Gastrocnemius medialis (tissue), 4 donors: Measurements from ENCODE around the gene NTRK1. TPM values are rescaled to one million over a fixed set of nuclear protein-coding genes. Genes with fewer than 3 reads are reported as not detected.

ENCODE experiments used
- ATAC-seq, 2 donors: fragments of 150-250 bp; one replicate each; pipeline ENCODE4 v1.9.1; 2016
- DNase-seq, 2 donors: peaks; one replicate each; pipeline ENCODE4 v3.0.0-alpha.2; 2019
- H3K27ac ChIP-seq, 4 donors: fragments of 200-600 bp; sonication (generic); 1 replicate in 1 of 4; 2 replicates in 3 of 4; pipeline ENCODE4 v1.5.1; 2016 to 2018; ENCODE audit warnings: mild to moderate bottlenecking in 2 of 4, moderate library complexity in 1 of 4
- H3K27me3 ChIP-seq, 3 donors: fragments of 200-600 bp; sonication (generic) in 2 of 3; 1 replicate in 1 of 3; 2 replicates in 2 of 3; pipeline versions ENCODE4 v1.5.1 to v1.6.0; 2016 to 2019; ENCODE audit warnings: mild to moderate bottlenecking in 1 of 3, moderate library complexity in 1 of 3
- H3K36me3 ChIP-seq, 2 donors: fragments of 200-600 bp; sonication (generic) in 1 of 2; one replicate each; pipeline ENCODE4 v1.5.1; 2017 to 2018
- H3K4me1 ChIP-seq, 2 donors: fragments of 200-600 bp; sonication (generic) in 1 of 2; one replicate each; pipeline ENCODE4 v1.5.1; 2016 to 2017; ENCODE audit warnings: mild to moderate bottlenecking in 2 of 2
- H3K4me3 ChIP-seq, 4 donors: fragments of 200-600 bp; sonication (generic) in 3 of 4; 1 replicate in 1 of 4; 2 replicates in 3 of 4; pipeline ENCODE4 v1.5.1; 2016 to 2019; ENCODE audit warnings: mild to moderate bottlenecking in 2 of 4
- H3K9me3 ChIP-seq, 3 donors: fragments of 200-600 bp; sonication (generic) in 2 of 3; 1 replicate in 1 of 3; 2 replicates in 2 of 3; pipeline ENCODE4 v1.5.1; 2016 to 2019
- CTCF ChIP-seq, 5 experiments: fragments of 450-650 bp in 3 of 5; fragments of 200-600 bp in 2 of 5; sonication (generic) in 2 of 5; IDR thresholded peaks in 4 of 5; conservative IDR thresholded peaks in 1 of 5; 1 replicate in 4 of 5; 2 replicates in 1 of 5; pipeline ENCODE4 v1.5.1; 2016 to 2019; ENCODE audit warnings: antibody characterized with exemption in 5 of 5, mild to moderate bottlenecking in 3 of 5, moderate library complexity in 3 of 5
- POLR2A ChIP-seq, 2 donors: fragments of 450-650 bp; IDR thresholded peaks; one replicate each; pipeline ENCODE4 v1.6.1; 2017; ENCODE audit warnings: antibody characterized with exemption in 2 of 2, mild to moderate bottlenecking in 2 of 2, moderate library complexity in 2 of 2
- in situ Hi-C, 4 donors: fragments of 200-750 bp; cut with MboI; loops; one replicate each; pipeline versions ENCODE4 v1.15.0 to v1.8.0; 2017; ENCODE audit warnings: low sequenced_read_pairs in 4 of 4
- intact Hi-C: fragments of 100-400 bp; cut with DNase I; formaldehyde crosslinking; loops from one replicate; pipeline ENCODE4 v1.15.1; 2023; ENCODE audit warnings: low total_unique reads
- total RNA-seq, 4 donors: library from RNA; depleted of rRNA; stranded (reverse); fragments of >200 nt; gene quantifications; one replicate each; pipeline versions ENCODE4 v1.1.0 to v1.2.3, GENCODE V29; 2016

Gene NTRK1
- total RNA-seq, 4 donors from 2014 or later = 0.13 to 0.22 TPM; not detected in 2

- in situ Hi-C loops (loop anchor here in 2 of 4 donors (10.0 to 25.0 kb wide), 2 partner anchors 170 to 197 kb away; partner anchors contain the start of gene NES (in 1 of the 2)), intact Hi-C loops (no loop called here)
- ATAC-seq (no peak), DNase-seq (no peak)
- peaks cover 0 to 6% (median 0%) of the 10 kb centered on the region in 3 donors for H3K27me3 ChIP-seq
- H3K9me3 ChIP-seq = no peaks in the 10 kb centered on the region
- H3K4me1 ChIP-seq = no peaks in the 10 kb centered on the region
- H3K27ac ChIP-seq = no peak overlapping the region
- no peaks in the 10 kb centered on the region for H3K36me3 ChIP-seq
- H3K4me3 ChIP-seq = no peak overlapping the region
- no peak for TF ChIP-seq CTCF (IDR thresholded peaks at IDR 0.05 in 4 of 5, conservative IDR thresholded peaks at IDR 0.05 in 1 of 5)
- TF ChIP-seq POLR2A (IDR thresholded peaks at IDR 0.05) = no peak
These were observed 24.0 kb downstream of the NTRK1 start for GRCh38 chr1:156884560-156885184.

DNA sequence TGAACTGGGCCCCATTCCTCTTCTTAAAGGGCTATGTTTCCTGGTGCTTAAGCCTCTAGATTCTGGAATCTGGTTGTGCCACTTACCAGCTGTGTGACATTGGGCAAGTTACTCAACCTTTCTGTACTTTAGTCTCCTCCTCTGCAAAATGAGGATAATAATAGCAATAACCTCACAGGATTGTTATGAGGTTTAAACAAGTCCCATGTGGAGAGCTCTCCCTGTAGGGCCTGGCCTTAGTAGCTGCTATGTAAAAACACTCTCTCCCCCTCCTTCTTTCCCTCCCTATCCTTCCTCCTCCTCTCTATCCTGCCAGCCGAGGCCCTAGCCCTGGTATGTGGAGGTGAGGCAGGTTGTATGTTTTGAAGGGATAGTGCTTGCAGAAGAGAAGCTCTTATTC, 24.6 kb downstream of the NTRK1 start:
- in situ Hi-C loops = loop anchor here in 2 of 4 donors (10.0 to 25.0 kb wide), 2 partner anchors 171 to 198 kb away; partner anchors contain the start of gene NES (in 1 of the 2)
- ATAC-seq = no peak
- Histone ChIP-seq H3K27me3 (peaks cover 0 to 6% (median 0%) of the 10 kb centered on the region in 3 donors), H3K4me3 (no peak overlapping the region), H3K36me3 (no peaks in the 10 kb centered on the region), H3K4me1 (peaks cover 0 to 2% of the 10 kb centered on the region in 2 donors), H3K9me3 (no peaks in the 10 kb centered on the region), H3K27ac (no peak overlapping the region)
- DNase-seq = no peak
- TF ChIP-seq POLR2A (IDR thresholded peaks at IDR 0.05) = no peak
- no peak for TF ChIP-seq CTCF (IDR thresholded peaks at IDR 0.05 in 4 of 5, conservative IDR thresholded peaks at IDR 0.05 in 1 of 5)
- intact Hi-C loops = no loop called here

GRCh38 chr1:156885880-156886355, 25.3 kb downstream of the NTRK1 start:
- Histone ChIP-seq H3K4me1 (peaks cover 0 to 2% of the 10 kb centered on the region in 2 donors), H3K4me3 (no peak overlapping the region), H3K27ac (no peak overlapping the region), H3K9me3 (no peaks in the 10 kb centered on the region), H3K27me3 (peaks cover 0 to 6% (median 0%) of the 10 kb centered on the region in 3 donors), H3K36me3 (no peaks in the 10 kb centered on the region)
- DNase-seq = no peak
- intact Hi-C loops (no loop called here), in situ Hi-C loops (loop anchor here in 2 of 4 donors (10.0 to 25.0 kb wide), 2 partner anchors 171 to 199 kb away; partner anchors contain the start of gene NES (in 1 of the 2))
- TF ChIP-seq CTCF (IDR thresholded peaks at IDR 0.05 in 4 of 5, conservative IDR thresholded peaks at IDR 0.05 in 1 of 5) (no peak), POLR2A (IDR thresholded peaks at IDR 0.05) (no peak)
- no peak for ATAC-seq

DNA sequence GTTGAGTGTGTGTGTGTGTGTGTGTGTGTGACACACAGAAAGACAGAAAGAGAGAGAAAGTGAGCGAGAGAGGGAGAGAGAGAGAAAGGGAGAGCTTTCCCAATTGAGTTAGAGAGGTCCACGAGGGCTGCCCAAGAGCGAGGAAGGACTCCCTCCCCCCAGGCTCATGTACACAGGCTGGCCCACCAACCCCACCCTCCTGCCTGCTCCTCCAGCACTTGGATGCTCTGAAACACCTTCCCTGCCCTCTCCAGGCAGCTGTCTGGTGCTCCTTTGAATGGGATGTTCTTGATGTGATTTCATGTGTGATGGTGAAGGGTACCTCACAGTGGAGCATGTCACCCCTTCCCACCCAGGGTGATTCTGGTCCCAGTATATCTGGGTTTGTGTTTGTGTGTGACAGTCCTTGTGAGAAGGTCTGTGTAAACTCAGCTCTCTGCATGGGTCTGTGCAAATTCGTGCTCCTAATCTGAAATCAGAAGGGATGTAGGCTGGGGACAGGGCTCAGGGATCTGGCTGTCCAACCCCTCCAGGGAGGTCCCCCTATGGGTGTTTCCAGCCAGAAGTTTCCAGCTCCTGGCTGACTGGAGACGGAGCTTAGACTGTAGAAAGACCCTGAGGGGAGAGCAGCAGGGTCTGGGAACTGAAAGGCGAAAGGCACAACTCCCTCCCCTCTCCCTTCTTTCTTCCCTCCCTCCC, 26.1 kb downstream of the NTRK1 start:
- Histone ChIP-seq H3K36me3 (no peaks in the 10 kb centered on the region), H3K9me3 (no peaks in the 10 kb centered on the region), H3K27me3 (peaks cover 0 to 6% (median 3%) of the 10 kb centered on the region in 3 donors), H3K4me1 (peaks cover 0 to 2% of the 10 kb centered on the region in 2 donors), H3K4me3 (no peak overlapping the region), H3K27ac (no peak overlapping the region)
- in situ Hi-C loops (loop anchor here in 2 of 4 donors (10.0 to 25.0 kb wide), 2 partner anchors 172 to 199 kb away; partner anchors contain the start of gene NES (in 1 of the 2)), intact Hi-C loops (no loop called here)
- TF ChIP-seq POLR2A (IDR thresholded peaks at IDR 0.05) (no peak), CTCF (IDR thresholded peaks at IDR 0.05 in 4 of 5, conservative IDR thresholded peaks at IDR 0.05 in 1 of 5) (no peak)
- no peak for ATAC-seq
- no peak for DNase-seq
